ENCODE data around the gene IYD.
"Not testable (repeated sequence)": the region's sequence is repeated elsewhere in the genome, so short reads cannot be mapped to it uniquely, and the experiment has no call there.

Gene IYD

DNA sequence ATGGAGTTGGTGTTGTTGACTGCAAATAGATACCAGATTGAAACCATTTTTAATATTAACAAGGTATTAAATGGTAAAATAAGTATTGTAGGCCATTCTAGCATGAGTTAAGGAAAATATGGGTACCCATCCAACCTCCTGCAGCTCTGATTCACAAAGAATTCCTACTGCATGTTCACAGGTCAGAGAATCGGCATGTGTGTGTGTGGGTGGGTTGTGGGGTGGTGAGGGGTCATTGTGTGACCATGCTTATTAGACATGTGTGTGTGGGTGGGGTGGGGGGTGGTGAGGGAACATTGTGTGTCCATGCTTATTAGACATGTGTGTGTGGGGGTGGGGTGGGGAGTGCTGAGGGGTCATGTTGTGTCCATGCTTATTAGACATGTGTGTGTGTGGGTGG is 3.2 kb downstream of the IYD start:
- H3K27me3 ChIP-seq (ENCODE audit: control insufficient read depth, insufficient read depth, low read length): peaks cover 17% of the 10 kb centered on the region; the same call in 1 of the 2 replicates
- H3K27ac ChIP-seq (ENCODE audit: low read depth, low read length): no peak overlapping the region
- H3K4me1 ChIP-seq (ENCODE audit: control insufficient read depth, insufficient read depth, low read length): peaks cover under 1% of the 10 kb centered on the region; the same call in 1 of the 2 replicates
- H3K9me3 ChIP-seq (ENCODE audit: control insufficient read depth, insufficient read depth, low read depth, low read length): no peaks in the 10 kb centered on the region
- H3K9ac ChIP-seq (ENCODE audit: low read length): no peak overlapping the region
- H3K4me3 ChIP-seq (ENCODE audit: low read depth, low read length): no peak overlapping the region
- H3K36me3 ChIP-seq (ENCODE audit: control insufficient read depth, insufficient read depth, low read length): no peaks in the 10 kb centered on the region

- Histone ChIP-seq H3K27me3 (ENCODE audit: control insufficient read depth, insufficient read depth, low read length) (peaks cover 17% of the 10 kb centered on the region; the same call in 1 of the 2 replicates), H3K9ac (ENCODE audit: low read length) (no peak overlapping the region), H3K4me1 (ENCODE audit: control insufficient read depth, insufficient read depth, low read length) (peaks cover 4% of the 10 kb centered on the region; the same call in 1 of the 2 replicates), H3K36me3 (ENCODE audit: control insufficient read depth, insufficient read depth, low read length) (no peaks in the 10 kb centered on the region), H3K27ac (ENCODE audit: low read depth, low read length) (no peak overlapping the region), H3K4me3 (ENCODE audit: low read depth, low read length) (no peak overlapping the region), H3K9me3 (ENCODE audit: control insufficient read depth, insufficient read depth, low read depth, low read length) (no peaks in the 10 kb centered on the region)
Measured at GRCh38 chr6:150373260-150373701, 4.5 kb downstream of the IYD start.

DNA sequence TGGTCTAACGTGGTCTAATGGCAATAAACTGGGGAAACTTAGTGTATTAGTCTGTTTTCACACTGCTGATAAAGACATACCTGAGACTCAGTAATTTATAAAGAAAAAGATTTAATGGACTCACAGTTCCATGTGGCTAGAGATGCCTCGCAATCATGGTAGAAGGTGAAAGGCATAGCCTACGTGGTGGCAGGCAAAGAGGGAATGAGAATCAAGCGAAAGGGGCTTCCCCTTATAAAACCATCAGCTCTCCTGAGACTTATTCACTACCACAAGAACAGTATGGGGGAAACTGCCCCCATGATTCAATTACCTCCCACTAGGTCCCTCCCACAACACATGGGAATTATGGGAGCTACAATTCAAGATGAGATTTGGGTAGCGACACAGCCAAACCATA is 5.5 kb downstream of the IYD start:
- H3K9me3 ChIP-seq (ENCODE audit: control insufficient read depth, insufficient read depth, low read depth, low read length); H3K36me3 ChIP-seq (ENCODE audit: control insufficient read depth, insufficient read depth, low read length); H3K9ac ChIP-seq (ENCODE audit: low read length); H3K4me3 ChIP-seq (ENCODE audit: low read depth, low read length); H3K27ac ChIP-seq (ENCODE audit: low read depth, low read length); H3K4me1 ChIP-seq (ENCODE audit: control insufficient read depth, insufficient read depth, low read length): not testable (repeated sequence)
- H3K27me3 ChIP-seq (ENCODE audit: control insufficient read depth, insufficient read depth, low read length): peaks cover 22% of the 10 kb centered on the region; the same call in 1 of the 2 replicates

DNA sequence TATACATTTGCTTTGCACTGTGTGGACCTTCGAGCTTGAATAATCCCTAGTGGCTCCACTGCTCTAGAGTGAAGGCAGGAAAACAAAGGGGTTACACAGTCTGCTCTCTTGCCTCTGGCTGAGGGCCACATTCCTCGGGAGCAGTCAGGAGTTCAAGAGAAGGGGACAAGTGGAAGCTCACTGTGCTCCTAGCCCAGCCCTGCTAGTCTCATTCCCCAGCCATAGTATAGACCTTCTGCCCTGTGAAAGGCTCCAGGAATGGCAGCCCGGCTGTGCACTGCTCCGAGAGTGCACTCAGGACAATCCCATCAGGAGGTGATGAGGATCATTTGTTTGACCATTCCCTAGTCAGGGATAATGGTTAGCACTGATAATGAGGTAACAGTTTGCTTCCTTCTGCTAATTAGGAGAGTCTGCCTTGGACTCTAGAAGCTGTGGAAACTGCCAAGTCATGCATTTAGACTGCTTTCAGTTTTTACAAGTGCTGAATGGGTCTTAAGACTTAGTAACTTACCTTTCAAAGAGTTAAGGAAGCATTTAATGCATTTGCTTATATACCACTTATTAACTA is 8.5 kb downstream of the IYD start:
- H3K9me3 ChIP-seq (ENCODE audit: control insufficient read depth, insufficient read depth, low read depth, low read length): no peaks in the 10 kb centered on the region
- no peaks in the 10 kb centered on the region for H3K36me3 ChIP-seq (ENCODE audit: control insufficient read depth, insufficient read depth, low read length)
- H3K4me3 ChIP-seq (ENCODE audit: low read depth, low read length): no peak overlapping the region
- no peak overlapping the region for H3K9ac ChIP-seq (ENCODE audit: low read length)
- H3K4me1 ChIP-seq (ENCODE audit: control insufficient read depth, insufficient read depth, low read length): peaks cover 4% of the 10 kb centered on the region; the same call in 1 of the 2 replicates
- H3K27me3 ChIP-seq (ENCODE audit: control insufficient read depth, insufficient read depth, low read length): peaks cover 24% of the 10 kb centered on the region; the same call in 1 of the 2 replicates
- no peak overlapping the region for H3K27ac ChIP-seq (ENCODE audit: low read depth, low read length)

DNA sequence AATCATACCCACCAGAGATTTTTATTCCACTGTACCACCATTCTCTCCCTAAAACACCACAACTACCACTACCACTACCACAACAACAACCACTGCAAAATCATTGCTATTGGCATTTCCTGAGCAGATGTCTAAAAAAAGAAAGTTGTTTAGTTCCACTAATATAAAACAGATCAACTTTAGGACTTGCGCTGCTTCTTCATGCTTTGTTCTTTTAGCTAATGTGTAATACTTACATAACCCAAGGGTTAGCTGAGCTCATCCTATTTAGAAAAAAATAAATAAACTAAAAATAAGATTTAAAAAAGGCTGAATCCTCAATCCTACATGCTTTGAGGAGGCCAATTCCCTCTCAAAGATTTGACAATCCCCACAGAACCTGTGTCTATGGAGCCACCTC is 11.4 kb downstream of the IYD start:
- H3K27ac ChIP-seq (ENCODE audit: low read depth, low read length): no peak overlapping the region
- H3K4me3 ChIP-seq (ENCODE audit: low read depth, low read length): no peak overlapping the region
- H3K9ac ChIP-seq (ENCODE audit: low read length): no peak overlapping the region
- H3K27me3 ChIP-seq (ENCODE audit: control insufficient read depth, insufficient read depth, low read length): peaks cover 19% of the 10 kb centered on the region; the same call in 1 of the 2 replicates
- H3K9me3 ChIP-seq (ENCODE audit: control insufficient read depth, insufficient read depth, low read depth, low read length): no peaks in the 10 kb centered on the region
- H3K36me3 ChIP-seq (ENCODE audit: control insufficient read depth, insufficient read depth, low read length): no peaks in the 10 kb centered on the region
- peaks cover 4% of the 10 kb centered on the region; the same call in 1 of the 2 replicates for H3K4me1 ChIP-seq (ENCODE audit: control insufficient read depth, insufficient read depth, low read length)

- peaks cover 7% of the 10 kb centered on the region; the same call in 1 of the 2 replicates for H3K27me3 ChIP-seq (ENCODE audit: control insufficient read depth, insufficient read depth, low read length)
- H3K9me3 ChIP-seq (ENCODE audit: control insufficient read depth, insufficient read depth, low read depth, low read length): no peaks in the 10 kb centered on the region
- no peak overlapping the region for H3K9ac ChIP-seq (ENCODE audit: low read length)
- H3K36me3 ChIP-seq (ENCODE audit: control insufficient read depth, insufficient read depth, low read length): no peaks in the 10 kb centered on the region
- H3K27ac ChIP-seq (ENCODE audit: low read depth, low read length): no peak overlapping the region
- peaks cover 3% of the 10 kb centered on the region; the same call in 1 of the 2 replicates for H3K4me1 ChIP-seq (ENCODE audit: control insufficient read depth, insufficient read depth, low read length)
- H3K4me3 ChIP-seq (ENCODE audit: low read depth, low read length): no peak overlapping the region
Measured at GRCh38 chr6:150382171-150382570, 13.4 kb downstream of the IYD start.

- Histone ChIP-seq H3K27ac (ENCODE audit: low read depth, low read length) (no peak overlapping the region), H3K9ac (ENCODE audit: low read length) (no peak overlapping the region), H3K9me3 (ENCODE audit: control insufficient read depth, insufficient read depth, low read depth, low read length) (no peaks in the 10 kb centered on the region), H3K36me3 (ENCODE audit: control insufficient read depth, insufficient read depth, low read length) (no peaks in the 10 kb centered on the region), H3K4me3 (ENCODE audit: low read depth, low read length) (no peak overlapping the region), H3K4me1 (ENCODE audit: control insufficient read depth, insufficient read depth, low read length) (no peaks in the 10 kb centered on the region), H3K27me3 (ENCODE audit: control insufficient read depth, insufficient read depth, low read length) (0 out of 2 replicates have a peak, but pooled peaks cover 7% of the 10 kb centered on the region)
Measured at GRCh38 chr6:150391414-150391813, 22.6 kb downstream of the IYD start.

GRCh38 chr6:150391890-150392289 is 23.1 kb downstream of the IYD start:
- no peaks in the 10 kb centered on the region for H3K4me1 ChIP-seq (ENCODE audit: control insufficient read depth, insufficient read depth, low read length)
- no peak overlapping the region for H3K9ac ChIP-seq (ENCODE audit: low read length)
- no peak overlapping the region for H3K4me3 ChIP-seq (ENCODE audit: low read depth, low read length)
- no peak overlapping the region for H3K27ac ChIP-seq (ENCODE audit: low read depth, low read length)
- no peaks in the 10 kb centered on the region for H3K36me3 ChIP-seq (ENCODE audit: control insufficient read depth, insufficient read depth, low read length)
- H3K9me3 ChIP-seq (ENCODE audit: control insufficient read depth, insufficient read depth, low read depth, low read length): no peaks in the 10 kb centered on the region
- H3K27me3 ChIP-seq (ENCODE audit: control insufficient read depth, insufficient read depth, low read length): 0 out of 2 replicates have a peak, but pooled peaks cover 7% of the 10 kb centered on the region

GRCh38 chr6:150392452-150393220 is 23.8 kb downstream of the IYD start:
- Histone ChIP-seq H3K4me3 (ENCODE audit: low read depth, low read length) (no peak overlapping the region), H3K27me3 (ENCODE audit: control insufficient read depth, insufficient read depth, low read length) (0 out of 2 replicates have a peak, but pooled peaks cover 7% of the 10 kb centered on the region), H3K4me1 (ENCODE audit: control insufficient read depth, insufficient read depth, low read length) (no peaks in the 10 kb centered on the region), H3K36me3 (ENCODE audit: control insufficient read depth, insufficient read depth, low read length) (no peaks in the 10 kb centered on the region), H3K9ac (ENCODE audit: low read length) (no peak overlapping the region), H3K9me3 (ENCODE audit: control insufficient read depth, insufficient read depth, low read depth, low read length) (no peaks in the 10 kb centered on the region), H3K27ac (ENCODE audit: low read depth, low read length) (no peak overlapping the region)

DNA sequence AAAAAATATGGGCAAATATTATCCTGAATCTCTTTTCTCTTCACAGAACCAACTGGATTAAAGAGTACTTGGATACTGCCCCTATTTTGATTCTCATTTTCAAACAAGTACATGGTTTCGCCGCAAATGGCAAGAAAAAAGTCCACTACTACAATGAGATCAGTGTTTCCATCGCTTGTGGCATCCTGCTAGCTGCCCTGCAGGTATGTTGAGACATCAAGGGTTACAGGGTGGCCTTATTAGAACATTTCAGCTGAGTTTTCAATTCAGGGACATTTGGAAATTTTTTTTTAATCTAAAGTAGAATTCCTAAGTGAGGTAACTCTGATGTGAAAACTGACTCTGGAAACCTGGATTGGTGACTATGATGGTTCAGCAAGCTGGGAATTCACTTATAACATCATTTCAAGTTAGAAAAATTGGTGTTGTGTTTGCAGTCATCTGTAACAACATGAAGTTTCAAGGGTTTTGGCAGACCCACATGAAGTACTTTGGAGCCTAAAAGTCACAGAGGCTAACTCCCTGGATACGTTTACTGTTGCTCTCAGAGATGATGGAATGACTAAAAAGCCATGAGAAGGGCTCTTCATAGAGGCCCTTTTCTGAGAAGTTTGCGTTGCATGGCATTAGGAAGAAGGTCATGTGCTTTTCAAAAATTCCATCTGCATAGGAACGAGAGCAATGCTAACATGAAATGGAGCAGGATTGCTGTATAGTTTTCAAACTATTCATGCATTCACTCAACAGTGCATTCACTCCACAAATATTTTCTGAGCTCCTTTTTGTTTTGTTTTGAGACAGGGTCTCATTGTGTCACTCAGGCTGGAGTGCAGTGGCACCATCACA is 25.5 kb downstream of the IYD start:
- Histone ChIP-seq H3K9me3 (ENCODE audit: control insufficient read depth, insufficient read depth, low read depth, low read length) (no peaks in the 10 kb centered on the region), H3K4me3 (ENCODE audit: low read depth, low read length) (no peak overlapping the region), H3K36me3 (ENCODE audit: control insufficient read depth, insufficient read depth, low read length) (no peaks in the 10 kb centered on the region), H3K4me1 (ENCODE audit: control insufficient read depth, insufficient read depth, low read length) (no peaks in the 10 kb centered on the region), H3K27me3 (ENCODE audit: control insufficient read depth, insufficient read depth, low read length) (0 out of 2 replicates have a peak, but pooled peaks cover 7% of the 10 kb centered on the region), H3K9ac (ENCODE audit: low read length) (no peak overlapping the region), H3K27ac (ENCODE audit: low read depth, low read length) (no peak overlapping the region)

Measured in HUES6 (cell line).